ENCODE measurements around the gene ANKS3.

The ANKS3 gene

GRCh38 chr16:4664538-4665418 lies 69.3 kb downstream of the ANKS3 start:
- peak; percentile 47 for DNase-seq

- DNase-seq, result no peak
Measured at GRCh38 chr16:4663777-4664465, 70.2 kb downstream of the ANKS3 start.

GRCh38 chr16:4663465-4663776 lies 70.7 kb downstream of the ANKS3 start:
- no peak for DNase-seq

- no peak for DNase-seq
Measured at GRCh38 chr16:4661661-4662060, 72.4 kb downstream of the ANKS3 start.

GRCh38 chr16:4660454-4661007 lies 73.5 kb downstream of the ANKS3 start:
- DNase-seq, result peak; percentile 55

DNA sequence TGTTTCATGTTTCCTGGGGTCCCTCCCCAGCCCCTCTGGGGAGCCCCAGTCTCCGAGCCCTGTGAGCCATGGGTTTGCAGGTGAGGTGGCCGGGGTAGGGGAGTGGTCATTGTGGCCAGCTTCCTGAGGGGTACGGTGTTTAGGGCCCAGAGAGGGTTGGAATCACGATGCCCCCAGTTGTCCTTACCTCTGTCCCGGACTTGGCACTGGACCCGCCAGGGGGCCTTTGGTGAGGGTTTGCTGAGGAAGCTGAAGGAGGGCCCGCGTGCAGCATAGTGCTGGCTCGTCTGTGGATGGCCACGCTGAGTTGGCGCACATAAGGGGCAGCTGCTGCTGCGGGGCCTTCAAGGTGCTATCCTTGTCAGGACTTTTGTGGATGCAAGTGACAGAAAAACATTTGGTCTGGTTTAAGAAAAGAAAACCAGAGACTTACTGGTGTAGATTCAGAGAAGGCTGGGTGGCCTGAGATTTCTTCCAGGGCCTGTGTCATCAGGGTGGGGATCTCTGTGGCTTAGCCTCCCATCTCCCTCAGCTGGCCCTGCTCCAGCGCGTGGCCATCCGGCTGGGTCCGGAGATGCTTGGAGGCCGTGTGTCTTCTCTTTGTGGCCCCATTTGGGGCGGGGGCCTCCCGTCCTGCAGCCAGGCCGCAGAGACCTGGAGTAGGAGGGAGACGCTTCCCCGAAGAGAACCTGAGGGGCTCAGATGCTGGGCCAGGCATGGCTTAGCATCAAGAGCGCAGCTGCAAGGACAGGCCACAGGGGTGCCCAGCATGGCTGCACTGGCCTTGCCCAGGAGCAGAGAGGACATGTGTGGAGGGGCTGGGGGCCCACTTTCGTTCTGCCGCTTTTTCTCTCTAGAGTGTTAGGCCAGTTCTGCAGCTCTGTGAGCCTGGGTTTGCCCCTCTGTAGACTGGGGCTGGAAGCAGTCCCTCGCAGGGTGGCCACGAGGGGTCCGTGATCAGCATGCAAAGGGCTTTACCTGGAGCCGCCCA lies 74.4 kb downstream of the ANKS3 start:
- DNase-seq, result no peak

- no peak for DNase-seq
Measured at GRCh38 chr16:4656695-4657686, 77.1 kb downstream of the ANKS3 start.

DNA sequence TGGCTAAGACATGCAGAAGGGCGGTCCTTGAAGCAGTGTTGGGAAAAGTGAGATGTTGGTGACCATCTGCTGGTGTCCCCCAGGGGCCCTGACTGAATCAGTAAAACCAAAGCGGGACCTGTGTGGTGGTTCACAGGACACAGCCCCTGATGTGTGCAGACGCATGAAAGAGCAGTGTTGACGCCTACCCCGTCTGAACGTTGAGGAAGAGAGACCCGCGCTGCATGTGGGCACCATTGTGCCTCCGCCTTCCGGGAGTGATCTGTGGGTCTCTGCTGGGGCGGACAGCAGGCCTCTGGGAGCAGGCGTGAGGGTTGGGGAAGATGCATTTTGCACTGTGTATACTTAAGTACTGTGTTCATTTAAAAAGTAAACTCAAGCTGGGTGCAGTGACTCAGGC lies 77.8 kb downstream of the ANKS3 start:
- DNase-seq, result no peak

DNA sequence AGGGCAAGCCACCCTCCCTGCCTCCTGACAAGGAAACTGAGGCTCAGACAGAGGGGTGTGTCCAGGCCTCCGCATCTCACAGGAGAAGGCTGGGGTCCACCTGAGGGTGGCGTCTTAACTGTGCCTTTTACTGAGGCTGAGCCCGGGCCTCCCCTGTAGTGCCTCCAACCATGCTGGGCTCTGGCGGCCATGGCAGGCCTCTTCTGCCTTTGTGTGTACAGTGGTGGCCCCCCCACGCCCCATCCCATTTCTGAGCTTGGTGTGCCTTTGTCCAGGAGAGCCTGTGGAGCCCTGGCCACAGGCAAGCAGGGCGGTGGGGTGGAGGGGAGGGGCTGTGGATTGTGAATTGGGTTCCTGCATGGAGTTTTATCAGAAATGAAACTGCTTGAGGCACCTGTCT lies 78.3 kb downstream of the ANKS3 start:
- DNase-seq, result no peak

GRCh38 chr16:4654964-4655590 lies 79.0 kb downstream of the ANKS3 start:
- DNase-seq, result no peak

DNA sequence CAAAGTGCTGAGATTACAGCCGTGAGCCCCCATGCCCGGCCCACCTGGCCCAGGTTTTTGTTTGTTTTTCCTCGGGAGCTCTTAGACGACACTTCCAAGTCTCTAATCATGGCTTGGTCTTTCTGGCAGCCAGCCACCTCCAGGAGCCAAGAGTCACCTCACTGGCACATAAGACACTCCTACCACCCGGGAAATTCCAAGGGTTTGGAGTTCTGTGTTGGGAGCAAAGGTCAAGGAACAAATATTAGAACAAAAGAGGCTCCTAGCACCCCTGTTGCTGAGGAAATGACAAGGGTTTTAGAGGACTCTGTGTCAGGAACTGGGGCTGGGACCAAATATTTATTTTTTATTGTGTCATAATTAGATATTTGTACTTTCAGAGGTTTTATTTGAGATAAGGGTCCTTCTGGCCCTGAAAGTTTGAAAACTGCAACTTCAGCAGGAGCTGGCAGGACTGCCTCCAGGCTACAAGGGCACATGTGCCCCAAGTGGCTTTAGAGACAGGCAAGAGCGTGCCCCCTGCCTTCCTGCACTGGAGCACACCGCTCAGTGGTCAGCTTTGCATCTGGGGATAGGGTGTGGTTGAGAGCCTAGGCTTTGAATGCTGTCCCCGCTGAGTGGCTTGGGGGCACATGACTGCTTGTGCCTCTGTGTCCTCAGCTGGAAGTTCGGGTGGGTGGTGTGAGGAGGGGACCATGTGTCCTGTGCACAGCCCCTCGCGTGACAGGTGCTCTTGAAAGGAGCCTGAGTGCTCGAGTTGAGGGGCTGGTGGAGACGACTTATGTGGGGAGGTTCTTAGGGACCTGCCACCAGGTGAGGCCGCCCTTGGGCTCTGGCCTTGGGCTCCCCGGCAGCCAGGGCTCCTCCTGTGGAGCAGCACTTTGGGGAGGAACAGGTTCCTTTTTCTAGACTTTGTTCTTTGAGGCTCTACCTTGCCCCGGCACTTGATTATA lies 79.8 kb downstream of the ANKS3 start:
- no peak for DNase-seq

DNA sequence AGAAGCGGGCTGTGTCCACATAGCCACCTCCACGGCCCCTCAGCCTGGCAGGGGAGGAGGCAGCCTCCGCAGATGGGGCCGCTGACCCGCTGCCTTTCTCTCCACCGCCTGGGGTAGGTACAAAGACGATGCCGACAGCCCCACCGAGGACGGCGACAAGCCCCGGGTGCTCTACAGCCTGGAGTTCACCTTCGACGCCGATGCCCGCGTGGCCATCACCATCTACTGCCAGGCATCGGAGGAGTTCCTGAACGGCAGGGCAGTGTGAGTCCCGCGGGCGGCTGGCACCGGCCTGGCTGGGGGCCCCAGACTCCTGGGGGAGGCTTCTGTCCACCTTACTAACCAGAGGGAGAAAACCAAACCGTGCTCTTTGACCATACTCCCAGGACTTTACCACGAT lies 81.5 kb downstream of the ANKS3 start:
- no peak for DNase-seq

DNA sequence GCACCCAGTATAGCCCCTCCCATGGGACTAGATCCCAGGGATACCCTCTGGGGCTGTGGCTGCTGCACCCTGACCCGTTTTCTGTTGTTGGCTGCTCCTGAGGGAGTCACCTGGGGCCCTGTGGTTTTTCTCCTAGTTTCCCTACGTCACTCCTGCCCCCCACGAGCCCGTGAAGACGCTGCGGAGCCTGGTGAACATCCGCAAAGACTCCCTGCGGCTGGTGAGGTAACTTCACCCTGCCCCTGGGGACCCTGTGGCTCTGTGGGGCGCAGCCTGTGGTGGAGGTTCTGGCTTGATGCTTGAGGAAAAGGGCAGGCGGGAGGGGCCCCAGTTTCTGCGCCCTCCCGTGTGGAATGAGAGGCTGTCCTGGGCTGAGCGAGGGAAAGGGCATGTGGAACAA lies 82.2 kb downstream of the ANKS3 start:
- no peak for DNase-seq

GRCh38 chr16:4650443-4651074 lies 83.5 kb downstream of the ANKS3 start:
- DNase-seq, result peak; percentile 68

- DNase-seq, result no peak
Measured at GRCh38 chr16:4649744-4650442, 84.2 kb downstream of the ANKS3 start.

GRCh38 chr16:4648917-4649316 lies 85.2 kb downstream of the ANKS3 start:
- DNase-seq, result no peak

- no peak for DNase-seq
Measured at GRCh38 chr16:4647644-4647980, 86.5 kb downstream of the ANKS3 start.

GRCh38 chr16:4646773-4647643 lies 87.1 kb downstream of the ANKS3 start:
- DNase-seq, result no peak

All from effector CD4-positive, alpha-beta T cell (primary cell).